ENCODE measurements around the gene ZIC1. TPM values are rescaled to one million over a fixed set of nuclear protein-coding genes. Genes with fewer than 3 reads are reported as not detected.

ZIC1 gene
- total RNA-seq, 1 experiment from 2014 or later: not detected

DNA sequence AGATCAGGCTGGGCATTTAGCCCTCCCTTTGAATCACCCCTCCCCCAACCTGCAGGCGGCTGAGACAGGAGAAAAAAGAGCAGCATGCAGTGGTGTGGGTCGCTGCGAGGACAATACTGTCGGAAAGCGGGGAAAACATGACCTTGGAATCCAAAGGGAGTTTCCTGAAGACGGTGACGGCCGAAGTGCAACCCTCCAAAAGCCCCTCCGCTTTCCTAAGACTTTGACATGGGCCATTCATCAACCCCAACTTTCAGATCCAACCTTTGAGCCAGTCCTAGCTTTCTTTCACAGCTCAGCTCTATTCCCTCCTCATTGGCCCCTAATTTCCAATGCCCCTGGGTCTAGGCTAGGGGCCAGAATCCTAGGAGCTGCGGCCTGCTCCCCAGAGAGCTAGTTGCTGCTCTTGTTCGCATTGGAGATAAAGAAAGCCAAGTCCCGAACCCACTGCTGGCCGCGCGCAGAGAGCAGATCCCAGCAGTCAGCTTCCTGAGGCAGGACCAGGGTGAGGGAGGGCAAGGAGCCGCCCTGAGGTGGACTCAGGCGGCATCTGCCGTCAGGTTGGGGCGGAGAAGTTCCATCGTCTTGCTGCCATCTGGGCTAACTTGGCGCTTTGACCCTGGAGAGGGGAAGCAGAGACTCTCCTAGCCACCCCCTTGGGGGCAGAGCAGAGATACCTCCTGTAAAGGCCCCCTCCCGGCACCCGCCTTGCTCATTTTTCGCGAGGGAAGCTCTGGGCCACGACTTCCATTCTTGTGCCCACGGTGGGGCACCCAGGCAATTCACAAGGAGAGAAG is 3.7 kb upstream of the ZIC1 start:
- no peak for DNase-seq (ENCODE audit: low read depth)
- in situ Hi-C loops (cut with HindIII; ENCODE audit: low pct_unique_long_range_greater_than_20kb, low sequenced_read_pairs): no loop called here

DNA sequence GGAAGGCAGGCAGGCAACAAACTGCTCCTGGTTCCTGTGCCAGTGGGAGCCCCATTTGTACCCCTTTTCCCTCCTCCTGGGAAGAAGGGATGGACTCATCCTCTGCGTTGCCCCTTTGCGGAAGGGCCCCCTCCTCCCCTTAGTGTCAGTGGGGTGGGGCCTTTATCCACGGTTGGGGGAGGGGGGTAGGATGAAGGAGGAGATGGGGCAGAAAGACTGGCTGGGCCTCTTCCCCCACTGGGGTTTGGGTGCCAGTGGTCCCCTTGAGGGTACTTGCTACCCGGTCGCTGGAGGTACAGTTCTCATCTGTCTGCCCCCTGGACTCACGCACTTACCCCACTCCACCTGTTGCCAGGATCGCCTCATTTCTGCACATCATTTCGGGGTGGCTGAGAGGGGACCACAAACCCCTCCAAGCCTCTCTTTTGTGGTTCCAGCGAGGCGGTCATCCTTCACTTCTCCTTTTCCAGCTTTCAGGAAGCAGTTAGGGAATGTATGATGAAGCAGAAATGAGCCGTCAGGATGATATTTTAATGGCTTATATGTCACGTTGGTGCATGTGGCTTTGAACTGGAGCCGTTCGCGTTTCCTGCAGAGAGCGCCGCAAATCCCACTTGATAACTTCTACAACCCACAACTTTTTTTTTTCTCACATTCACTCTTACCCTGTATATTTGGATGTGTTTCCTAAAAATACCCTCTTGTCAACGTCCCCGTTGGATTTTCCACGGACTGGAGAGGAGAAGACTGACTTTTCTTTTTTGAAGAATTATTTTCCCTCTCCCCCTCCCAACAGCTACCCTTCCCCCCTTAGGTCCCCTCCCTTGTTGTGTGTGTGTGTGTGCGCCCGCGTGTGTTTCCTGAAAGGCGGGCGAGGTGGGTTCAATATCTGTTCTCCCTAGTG is 2.9 kb upstream of the ZIC1 start, which contains the start of gene ZIC4:
ZIC4 (minus strand) TSS at position 516 of the 904 bp plus-strand sequence. CDS start 3,746 bp downstream, outside the sequence.
- in situ Hi-C loops (cut with HindIII; ENCODE audit: low pct_unique_long_range_greater_than_20kb, low sequenced_read_pairs): no loop called here
- no peak for DNase-seq (ENCODE audit: low read depth)

DNA sequence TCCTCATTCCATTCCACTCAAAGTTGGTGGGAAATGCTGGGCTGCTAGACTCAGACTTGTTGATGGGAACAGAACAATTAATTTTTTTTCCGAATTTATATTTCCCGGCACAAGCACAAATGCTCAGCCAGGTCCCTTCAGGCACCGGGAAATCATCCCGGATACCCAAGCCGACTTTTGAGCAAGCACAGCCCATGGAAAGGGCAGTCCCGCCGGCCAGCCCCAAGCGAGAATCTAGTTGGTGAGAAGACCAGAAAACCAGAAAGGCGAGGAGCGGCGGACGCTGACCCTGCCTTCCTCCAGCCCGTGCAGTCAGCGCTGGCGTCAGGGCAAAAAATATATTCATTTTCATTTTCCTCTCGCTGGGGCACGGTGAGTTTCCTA is 2.1 kb upstream of the ZIC1 start:
- in situ Hi-C loops (cut with HindIII; ENCODE audit: low pct_unique_long_range_greater_than_20kb, low sequenced_read_pairs): no loop called here
- DNase-seq (ENCODE audit: low read depth): no peak

DNA sequence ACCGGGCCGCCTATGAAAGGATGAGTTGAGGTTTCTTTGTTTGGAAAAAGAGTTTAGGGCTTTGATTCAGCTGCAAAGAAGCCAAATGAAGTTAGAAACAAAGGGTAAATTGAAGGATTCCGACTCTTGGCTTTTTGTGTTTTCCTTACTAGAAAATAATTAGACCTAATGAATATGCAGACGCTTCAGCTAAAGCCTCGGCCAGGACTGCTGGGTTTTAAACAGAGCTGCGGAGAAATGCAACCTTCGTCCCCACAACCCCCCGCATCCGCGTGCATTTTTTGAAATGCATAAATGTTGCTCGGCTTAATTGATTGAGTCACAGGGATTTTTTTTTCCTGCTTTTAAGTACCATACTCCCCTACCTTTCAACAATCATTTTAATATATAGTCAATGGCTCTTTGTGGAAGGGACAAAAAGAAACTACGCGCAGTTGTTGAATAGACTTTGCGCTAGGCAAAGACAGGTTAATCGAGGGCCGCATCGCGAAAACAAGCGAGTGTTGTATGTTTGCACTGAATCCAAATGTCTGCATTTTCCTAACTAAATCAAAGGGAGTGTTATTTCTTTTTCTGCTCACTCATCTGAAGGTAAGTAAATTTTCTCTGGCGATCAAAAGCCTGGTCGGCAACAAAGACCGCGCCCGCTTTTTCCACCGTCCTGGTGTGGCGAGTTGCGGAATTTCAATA is 1.5 kb upstream of the ZIC1 start:
- in situ Hi-C loops (cut with HindIII; ENCODE audit: low pct_unique_long_range_greater_than_20kb, low sequenced_read_pairs): no loop called here
- no peak for DNase-seq (ENCODE audit: low read depth)

DNA sequence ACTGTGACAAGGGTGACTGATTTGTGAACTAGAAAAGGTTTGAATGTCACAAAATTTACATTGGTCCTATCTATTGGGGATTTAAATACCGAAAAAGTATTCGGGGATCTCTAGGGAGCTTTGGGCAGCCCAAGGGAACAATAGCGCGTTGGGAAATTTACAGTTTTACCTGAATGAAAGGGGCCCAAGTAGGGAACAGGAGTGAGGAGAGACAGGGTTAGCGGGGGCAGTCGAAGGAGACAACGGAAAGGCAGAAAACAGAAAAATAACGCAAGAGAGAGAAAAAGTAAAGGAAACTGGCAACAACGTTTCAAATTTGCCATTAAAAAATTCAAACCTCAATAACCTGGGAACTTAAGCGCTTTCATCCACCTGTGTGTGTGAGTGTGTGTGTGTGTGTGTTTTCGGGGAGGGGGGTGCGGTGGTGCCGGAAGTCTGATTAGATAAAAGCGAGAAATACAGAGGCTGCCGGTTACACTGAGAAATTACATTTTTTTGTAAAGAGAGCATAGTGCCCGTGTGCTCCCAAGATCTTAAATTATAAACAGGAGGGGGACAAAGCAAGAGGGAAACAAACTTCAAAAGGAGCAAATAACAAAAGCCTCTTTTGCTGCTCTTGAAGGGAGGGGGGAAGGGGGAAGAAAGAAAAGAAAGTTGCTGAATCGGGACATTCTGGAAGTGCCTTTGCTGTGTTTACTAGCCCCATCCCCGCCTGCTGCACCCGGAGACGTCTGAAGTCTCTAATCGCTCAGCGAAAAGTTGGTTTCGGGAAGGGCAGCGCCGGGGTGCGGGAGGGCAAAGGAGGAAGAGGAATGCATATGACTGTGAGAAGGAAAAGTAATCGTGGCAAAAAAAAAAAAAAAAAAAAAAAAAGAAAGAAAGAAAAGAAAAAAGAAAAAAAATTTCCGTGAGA is 721 bp upstream of the ZIC1 start:
- in situ Hi-C loops (cut with HindIII; ENCODE audit: low pct_unique_long_range_greater_than_20kb, low sequenced_read_pairs): no loop called here
- DNase-seq (ENCODE audit: low read depth): no peak

DNA sequence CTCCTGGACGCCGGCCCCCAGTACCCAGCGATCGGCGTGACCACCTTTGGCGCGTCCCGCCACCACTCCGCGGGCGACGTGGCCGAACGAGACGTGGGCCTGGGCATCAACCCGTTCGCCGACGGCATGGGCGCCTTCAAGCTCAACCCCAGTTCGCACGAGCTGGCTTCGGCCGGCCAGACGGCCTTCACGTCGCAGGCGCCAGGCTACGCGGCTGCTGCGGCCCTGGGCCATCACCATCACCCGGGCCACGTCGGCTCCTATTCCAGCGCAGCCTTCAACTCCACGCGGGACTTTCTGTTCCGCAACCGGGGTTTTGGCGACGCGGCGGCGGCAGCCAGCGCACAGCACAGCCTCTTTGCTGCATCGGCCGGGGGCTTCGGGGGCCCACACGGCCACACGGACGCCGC is 956 bp downstream of the ZIC1 start:
- in situ Hi-C loops (cut with HindIII; ENCODE audit: low pct_unique_long_range_greater_than_20kb, low sequenced_read_pairs): no loop called here
- DNase-seq (ENCODE audit: low read depth): no peak

DNA sequence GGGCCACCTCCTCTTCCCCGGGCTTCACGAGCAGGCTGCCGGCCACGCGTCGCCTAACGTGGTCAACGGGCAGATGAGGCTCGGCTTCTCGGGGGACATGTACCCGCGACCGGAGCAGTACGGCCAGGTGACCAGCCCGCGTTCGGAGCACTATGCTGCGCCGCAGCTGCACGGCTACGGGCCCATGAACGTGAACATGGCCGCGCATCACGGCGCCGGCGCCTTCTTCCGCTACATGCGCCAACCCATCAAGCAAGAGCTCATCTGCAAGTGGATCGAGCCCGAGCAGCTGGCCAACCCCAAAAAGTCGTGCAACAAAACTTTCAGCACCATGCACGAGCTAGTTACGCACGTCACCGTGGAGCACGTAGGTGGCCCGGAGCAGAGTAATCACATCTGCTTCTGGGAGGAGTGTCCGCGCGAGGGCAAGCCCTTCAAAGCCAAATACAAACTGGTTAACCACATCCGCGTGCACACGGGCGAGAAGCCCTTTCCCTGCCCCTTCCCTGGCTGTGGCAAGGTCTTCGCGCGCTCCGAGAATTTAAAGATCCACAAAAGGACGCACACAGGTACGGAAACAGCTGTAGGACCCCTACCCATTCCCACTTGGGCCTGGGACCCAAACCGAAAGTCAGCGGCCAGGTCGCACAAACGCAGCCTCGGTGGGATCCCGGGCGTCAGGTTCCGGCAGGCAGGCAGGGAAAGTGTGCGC is 1.5 kb downstream of the ZIC1 start:
- in situ Hi-C loops (cut with HindIII; ENCODE audit: low pct_unique_long_range_greater_than_20kb, low sequenced_read_pairs): no loop called here
- no peak for DNase-seq (ENCODE audit: low read depth)

DNA sequence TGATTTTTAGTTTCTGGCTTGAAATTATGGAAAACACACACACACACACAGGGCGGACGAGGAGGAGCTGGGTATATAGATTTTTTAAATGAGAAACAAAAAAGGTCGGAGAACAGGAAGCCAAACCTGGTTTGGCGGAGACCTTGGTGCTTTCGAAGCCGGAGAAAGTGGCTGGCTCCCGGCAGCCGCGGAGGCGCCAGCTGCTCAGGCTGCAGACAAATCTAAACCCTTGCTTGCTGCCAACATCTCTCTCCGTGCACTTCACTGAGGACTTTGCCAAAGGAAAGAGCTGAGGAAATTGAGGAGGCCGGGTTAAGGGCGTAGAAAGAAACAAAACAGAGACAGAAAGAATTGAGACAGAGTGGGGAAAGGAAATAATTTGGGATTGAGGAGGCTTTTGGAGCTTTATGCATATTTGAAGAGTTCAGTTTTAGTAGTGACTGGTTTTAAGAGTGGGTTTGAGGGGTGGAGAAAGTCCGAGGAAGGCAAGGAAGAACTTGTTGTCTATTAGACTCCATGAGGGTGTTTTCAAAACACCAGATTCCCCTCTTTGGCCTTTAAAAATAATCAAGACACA is 2.2 kb downstream of the ZIC1 start:
- no peak for DNase-seq (ENCODE audit: low read depth)
- in situ Hi-C loops (cut with HindIII; ENCODE audit: low pct_unique_long_range_greater_than_20kb, low sequenced_read_pairs): no loop called here

DNA sequence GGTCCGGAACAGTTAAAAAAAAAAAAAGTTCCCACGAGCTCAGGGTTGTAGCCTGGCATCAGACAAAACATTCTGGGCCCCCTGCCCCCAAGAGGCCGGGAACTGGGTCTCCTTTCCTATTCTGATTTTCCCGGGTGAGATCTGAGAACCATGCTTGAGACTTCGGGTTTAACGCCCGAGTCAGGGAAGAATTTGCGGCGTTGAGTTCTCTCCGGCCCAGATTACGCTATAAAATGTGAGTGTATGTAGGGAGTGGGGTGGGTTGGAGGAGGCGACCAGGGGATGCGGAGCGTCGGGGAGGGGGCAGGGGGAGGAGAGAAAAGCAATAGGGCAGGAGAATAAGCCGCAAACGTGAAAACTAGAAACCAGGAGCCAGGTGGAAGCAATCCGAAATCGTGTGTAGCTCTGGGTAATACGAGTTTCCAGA is 2.7 kb downstream of the ZIC1 start:
- in situ Hi-C loops (cut with HindIII; ENCODE audit: low pct_unique_long_range_greater_than_20kb, low sequenced_read_pairs): no loop called here

DNA sequence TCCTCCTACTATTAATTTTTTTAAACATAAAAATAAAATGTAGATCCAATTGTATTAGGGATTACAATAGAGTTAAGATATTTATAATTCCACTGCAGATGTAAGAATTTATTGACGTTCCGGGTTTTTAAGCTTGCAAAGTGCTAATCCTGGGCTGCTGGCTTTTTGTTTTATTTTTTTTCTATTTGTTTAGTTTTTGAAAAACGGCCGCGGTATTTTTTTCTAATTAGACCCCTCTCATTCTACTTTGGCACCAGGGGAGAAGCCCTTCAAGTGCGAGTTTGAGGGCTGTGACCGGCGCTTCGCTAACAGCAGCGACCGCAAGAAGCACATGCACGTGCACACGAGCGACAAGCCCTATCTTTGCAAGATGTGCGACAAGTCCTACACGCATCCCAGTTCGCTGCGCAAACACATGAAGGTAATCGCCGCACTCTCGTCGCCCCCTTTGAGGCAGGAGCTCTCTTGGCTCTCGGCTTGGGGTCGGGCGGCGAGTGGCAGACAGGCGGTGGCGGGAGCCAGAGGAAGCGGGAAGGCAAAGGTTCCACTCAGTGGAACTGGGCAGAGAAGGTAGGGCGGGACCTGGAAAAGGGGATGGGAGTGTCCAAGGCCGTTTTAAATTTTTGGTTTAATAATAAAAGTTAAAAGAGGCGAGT is 3.2 kb downstream of the ZIC1 start:
- no peak for DNase-seq (ENCODE audit: low read depth)
- in situ Hi-C loops (cut with HindIII; ENCODE audit: low pct_unique_long_range_greater_than_20kb, low sequenced_read_pairs): no loop called here

More for the DNA sequence above, 2.7 kb downstream of the ZIC1 start:
- no peak for DNase-seq (ENCODE audit: low read depth)

DNA sequence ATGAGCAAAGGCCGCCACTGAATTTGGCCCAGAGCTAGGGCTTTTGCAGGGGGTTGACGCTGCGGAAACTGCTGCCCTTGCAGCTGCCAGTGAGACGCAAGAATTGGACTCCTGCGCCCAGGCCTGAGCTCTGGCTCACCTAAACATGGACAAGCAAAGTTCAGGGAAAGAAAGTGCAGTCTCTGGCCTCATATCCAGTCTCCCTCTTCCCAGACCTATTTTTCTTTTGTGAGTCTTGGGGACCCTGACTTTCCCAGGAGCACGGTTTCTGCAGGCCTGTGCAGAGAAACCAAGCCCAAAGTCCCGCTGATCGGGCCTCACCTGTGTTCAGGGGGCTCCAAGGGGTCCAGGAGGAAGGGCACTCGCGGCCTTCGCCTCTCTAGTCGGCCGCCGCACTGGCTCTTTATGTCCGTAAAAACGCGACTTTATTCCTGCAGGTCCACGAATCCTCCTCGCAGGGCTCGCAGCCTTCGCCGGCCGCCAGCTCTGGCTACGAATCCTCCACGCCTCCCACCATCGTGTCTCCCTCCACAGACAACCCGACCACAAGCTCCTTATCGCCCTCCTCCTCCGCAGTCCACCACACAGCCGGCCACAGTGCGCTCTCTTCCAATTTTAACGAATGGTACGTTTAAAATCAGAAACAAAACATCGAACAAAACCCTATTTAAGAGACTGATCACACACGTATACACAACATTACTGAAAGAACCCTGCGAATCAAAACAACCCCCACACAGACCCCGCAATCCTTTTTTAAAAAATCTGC is 3.9 kb downstream of the ZIC1 start:
- in situ Hi-C loops (cut with HindIII; ENCODE audit: low pct_unique_long_range_greater_than_20kb, low sequenced_read_pairs): no loop called here
- no peak for DNase-seq (ENCODE audit: low read depth)

DNA sequence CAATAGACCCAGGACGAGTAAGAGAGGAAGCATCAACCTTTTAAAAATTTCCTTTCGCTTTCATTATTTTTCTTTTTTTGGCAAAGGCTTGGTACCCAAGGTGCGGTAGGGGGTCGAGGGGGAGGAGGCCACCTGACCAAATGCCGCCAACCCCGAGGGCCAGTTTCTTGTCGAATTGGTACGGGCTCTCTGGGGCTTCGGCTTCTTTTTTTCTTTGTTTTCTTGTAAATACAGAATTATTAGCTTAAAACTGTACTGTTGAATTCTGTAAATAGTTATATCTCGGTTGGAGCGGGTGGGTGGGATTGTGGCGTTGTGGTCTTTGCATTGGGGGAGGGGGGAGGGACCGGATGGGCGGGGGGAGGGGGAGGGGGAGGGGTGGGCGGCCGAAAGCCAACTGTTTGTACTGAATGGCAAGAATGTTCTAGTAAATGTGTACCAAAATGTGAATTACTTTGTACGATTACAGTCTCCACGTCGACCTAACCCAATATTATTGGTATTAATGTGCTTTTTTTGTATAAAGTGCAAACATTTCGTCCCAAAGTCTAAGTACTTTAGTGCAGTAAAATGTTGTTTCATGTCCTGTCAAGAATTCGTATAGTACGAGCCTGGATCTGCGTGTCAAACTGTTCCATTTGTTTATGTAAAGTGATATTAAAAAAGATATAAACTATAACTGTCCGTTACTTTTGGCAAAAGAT is 4.7 kb downstream of the ZIC1 start:
- in situ Hi-C loops (cut with HindIII; ENCODE audit: low pct_unique_long_range_greater_than_20kb, low sequenced_read_pairs): no loop called here
- no peak for DNase-seq (ENCODE audit: low read depth)

DNA sequence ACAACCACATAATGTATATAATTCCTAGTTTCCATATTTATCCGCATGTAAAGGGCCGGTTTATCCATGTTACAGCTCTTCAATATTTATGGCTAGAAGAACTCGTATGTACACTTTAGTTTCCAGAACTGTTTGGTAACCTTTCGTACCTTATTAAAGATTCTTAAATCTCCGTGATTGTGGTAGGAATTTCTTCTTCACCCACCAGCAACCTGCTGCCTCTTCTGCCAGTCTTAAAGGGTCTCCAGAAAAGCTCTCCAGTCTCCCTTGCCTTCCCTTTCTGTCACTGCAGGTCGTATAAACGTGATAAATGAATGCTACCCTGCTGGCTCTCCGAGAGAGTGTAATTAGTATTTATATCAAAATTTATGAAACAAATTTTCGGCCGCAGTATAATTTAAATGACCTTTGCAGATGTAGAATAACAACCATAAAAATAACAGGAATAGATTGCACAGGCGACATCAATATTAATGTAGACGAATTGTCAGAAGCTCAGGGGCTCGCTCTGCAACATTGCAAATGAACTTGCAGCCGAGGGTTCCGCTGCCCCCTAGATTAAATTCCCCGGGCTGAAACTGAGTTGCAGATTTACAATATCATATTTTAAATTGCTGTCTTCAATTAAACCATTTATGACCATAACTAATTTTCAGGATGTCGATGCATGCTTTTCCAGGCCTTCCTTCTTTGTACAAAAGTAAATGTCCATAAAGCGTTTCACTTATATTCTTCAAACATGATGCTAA is 5.4 kb downstream of the ZIC1 start:
- in situ Hi-C loops (cut with HindIII; ENCODE audit: low pct_unique_long_range_greater_than_20kb, low sequenced_read_pairs): no loop called here
- DNase-seq (ENCODE audit: low read depth): no peak

DNA sequence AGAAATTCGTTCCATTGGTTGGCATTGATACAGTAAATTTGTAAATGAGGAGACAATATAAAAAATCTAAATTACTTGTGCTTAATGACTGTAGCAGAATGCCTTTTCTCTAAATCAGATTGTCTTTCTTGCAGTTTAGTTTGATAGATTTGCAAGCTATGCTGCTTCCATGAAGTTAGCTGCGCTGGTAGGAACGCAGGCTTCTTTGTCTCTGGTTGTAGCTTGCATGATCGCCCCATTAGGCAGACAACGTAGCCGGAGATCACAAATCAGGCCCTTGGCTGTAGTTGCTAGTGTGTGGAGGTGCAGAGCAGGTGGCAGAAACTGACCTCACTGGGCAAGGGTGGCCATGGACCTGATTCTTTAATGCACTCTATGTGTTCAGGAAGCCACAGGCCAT is 6.1 kb downstream of the ZIC1 start:
- in situ Hi-C loops (cut with HindIII; ENCODE audit: low pct_unique_long_range_greater_than_20kb, low sequenced_read_pairs): no loop called here

DNA sequence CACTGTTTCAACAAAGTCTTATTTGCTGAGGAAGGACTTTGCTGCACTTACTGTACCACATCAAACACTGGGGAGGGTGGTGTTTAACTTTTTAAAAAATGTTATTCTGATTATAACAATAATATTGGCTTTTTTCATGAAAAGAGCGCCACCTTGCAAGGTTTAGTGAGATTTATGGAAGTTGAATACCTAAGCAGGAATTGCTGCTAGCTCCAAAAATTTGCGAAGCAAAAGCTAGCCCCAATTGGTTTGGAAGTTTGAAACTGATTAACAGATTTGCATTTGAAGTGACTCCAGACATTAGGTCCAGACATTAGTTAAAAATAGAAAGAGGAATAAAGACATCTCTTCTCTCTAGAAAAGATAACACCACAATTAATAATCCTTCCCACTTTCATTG is 6.7 kb downstream of the ZIC1 start:
- in situ Hi-C loops (cut with HindIII; ENCODE audit: low pct_unique_long_range_greater_than_20kb, low sequenced_read_pairs): no loop called here
- no peak for DNase-seq (ENCODE audit: low read depth)

More for the DNA sequence above, 6.1 kb downstream of the ZIC1 start:
- DNase-seq (ENCODE audit: low read depth): no peak
